Eye (tissue), 1 donor: ENCODE results near the gene ANKRD33B.
"Not testable (repeated sequence)": the region's sequence is repeated elsewhere in the genome, so short reads cannot be mapped to it uniquely, and the experiment has no call there.

ENCODE experiments used
- DNase-seq: peaks from one replicate; pipeline ENCODE4 v3.0.0-alpha.2; 2015

The ANKRD33B gene

GRCh38 chr5:10596310-10596703 is 32.4 kb downstream of the ANKRD33B start:
- no peak for DNase-seq

- DNase-seq = no peak
Measured at GRCh38 chr5:10596886-10597451, 33.1 kb downstream of the ANKRD33B start.

DNA sequence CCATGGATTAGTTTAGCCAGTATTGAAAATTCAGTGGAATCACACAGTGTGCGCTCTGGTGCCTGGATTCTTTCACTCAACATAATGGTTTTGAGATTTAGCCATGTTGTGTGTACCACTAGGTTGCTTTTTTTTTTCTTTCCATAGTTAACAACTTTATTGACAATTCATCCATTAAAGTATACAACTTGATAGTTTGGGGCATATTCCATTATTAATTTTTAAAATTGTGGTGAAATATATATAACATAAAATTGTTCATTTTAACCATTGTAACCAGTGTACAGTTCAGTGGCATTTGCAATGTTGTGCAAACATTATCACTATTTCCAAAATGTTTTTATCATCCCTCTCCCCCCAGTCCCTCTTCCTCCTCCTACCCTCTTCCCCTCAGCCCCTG is 35.2 kb downstream of the ANKRD33B start:
- no peak for DNase-seq

- no peak for DNase-seq
Measured at GRCh38 chr5:10599862-10600284, 36.0 kb downstream of the ANKRD33B start.

DNA sequence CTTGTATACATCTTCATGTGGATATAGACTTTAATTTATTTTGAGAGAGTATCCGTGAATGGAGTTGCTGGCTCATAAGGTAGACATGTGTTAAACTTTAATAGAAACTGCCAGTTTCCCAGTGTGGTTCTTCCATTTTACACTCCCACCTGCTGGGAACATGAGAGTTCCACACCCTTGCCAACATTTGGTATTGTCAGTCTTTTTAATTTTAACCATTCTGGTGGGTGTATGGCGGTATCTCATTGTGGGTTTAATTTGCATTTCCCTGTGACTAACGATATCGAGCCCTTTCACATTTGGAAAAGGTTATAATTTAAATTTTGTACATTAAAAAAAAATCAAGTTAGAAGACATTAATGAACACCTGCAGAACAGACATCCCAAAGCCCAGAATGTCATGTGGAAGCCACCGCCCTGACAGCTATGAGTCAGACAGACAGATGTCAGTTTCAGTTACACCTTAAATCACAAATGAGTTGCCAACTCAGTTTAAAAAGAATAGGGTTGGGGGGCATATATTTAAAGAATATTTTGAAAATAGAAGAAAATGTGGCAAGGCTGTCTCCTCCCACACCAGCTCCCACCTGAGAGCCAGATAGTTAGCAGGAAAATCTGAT is 36.9 kb downstream of the ANKRD33B start:
- DNase-seq = no peak

GRCh38 chr5:10601246-10602030 is 37.6 kb downstream of the ANKRD33B start:
- DNase-seq = peak; percentile 90

GRCh38 chr5:10602031-10602806 is 38.3 kb downstream of the ANKRD33B start:
- DNase-seq = no peak

- no peak for DNase-seq
Measured at GRCh38 chr5:10604975-10605374, 41.1 kb downstream of the ANKRD33B start.

DNA sequence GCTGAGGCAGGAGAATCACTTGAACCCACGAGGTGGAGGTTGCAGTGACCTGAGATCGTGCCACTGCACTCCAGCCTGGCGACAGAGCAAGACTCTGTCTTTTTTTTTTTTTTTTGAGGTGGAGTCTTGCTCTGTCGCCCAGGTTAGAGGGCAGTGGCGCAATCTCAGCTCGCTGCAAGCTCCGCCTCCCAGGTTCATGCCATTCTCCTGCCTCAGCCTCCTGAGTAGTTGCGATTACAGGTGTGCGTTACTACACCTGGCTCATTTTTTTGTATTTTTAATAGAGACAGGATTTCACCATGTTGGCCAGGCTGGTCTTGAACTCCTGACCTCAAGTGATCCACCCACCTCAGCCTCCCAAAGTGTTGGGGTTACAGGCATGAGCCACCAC is 42.8 kb downstream of the ANKRD33B start:
- not testable (repeated sequence) for DNase-seq

GRCh38 chr5:10607023-10607665 is 43.3 kb downstream of the ANKRD33B start:
- DNase-seq = peak; percentile 71

- DNase-seq = peak; percentile 50
Measured at GRCh38 chr5:10607666-10608073, 43.8 kb downstream of the ANKRD33B start.

GRCh38 chr5:10608081-10608480 is 44.2 kb downstream of the ANKRD33B start:
- DNase-seq = not testable (repeated sequence)

DNA sequence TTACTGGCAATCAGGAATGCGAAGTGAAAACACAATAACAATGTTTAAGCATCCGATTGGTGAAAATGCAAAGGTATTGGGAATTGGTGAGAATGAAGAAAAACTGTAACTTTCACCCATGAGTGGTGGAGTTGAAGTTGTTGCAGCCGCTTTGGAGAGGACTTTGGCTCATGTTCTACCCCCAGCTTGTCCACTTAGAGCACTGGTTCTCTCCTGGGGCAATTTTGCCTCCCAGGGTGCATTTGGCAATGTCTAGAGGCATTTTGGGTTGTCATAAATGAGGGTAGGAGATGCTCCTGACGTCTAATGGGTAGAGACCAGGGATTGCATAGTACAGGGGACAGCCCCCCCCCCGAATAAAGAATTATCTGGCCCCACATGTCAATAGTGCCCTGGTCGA is 46.2 kb downstream of the ANKRD33B start:
- no peak for DNase-seq

DNA sequence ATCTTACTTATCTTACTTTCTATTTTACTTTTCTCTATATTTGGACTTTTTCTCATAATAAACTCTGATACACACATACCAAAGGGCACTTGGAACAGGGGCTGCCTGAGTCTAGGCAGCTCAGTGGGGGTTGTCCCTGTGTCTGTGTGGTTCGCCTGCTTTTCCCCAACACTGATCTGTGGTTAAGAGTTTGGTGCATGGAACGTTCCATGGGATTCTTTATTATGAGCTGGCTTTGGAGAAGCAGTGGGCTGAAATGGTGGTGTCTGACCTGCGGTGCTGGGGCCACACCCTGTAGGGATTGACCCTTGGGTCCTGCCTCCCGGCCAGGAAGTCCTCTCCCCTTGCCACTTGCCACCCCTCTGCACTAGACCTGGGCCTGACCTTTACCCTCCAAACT is 47.4 kb downstream of the ANKRD33B start:
- no peak for DNase-seq

DNA sequence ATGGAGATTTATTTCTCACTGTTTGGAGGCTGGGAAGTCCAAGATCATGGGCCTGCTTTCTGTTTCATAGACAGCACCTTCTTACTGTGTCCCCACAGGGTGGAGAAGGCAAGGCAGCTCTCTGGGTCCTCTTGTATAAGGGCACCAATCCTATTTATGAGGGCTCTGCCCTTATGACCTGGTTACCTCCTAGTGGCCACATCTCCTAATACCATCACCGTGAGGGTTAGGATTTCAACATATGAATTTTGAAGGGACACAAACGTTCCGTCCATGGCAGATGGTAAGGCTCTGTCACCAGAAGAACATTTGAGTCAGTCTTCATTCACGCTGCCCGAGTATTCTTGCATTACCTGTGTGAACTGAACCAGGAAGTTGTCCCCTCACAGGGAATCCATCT is 48.4 kb downstream of the ANKRD33B start:
- no peak for DNase-seq

- no peak for DNase-seq
Measured at GRCh38 chr5:10615693-10616092, 51.8 kb downstream of the ANKRD33B start.

DNA sequence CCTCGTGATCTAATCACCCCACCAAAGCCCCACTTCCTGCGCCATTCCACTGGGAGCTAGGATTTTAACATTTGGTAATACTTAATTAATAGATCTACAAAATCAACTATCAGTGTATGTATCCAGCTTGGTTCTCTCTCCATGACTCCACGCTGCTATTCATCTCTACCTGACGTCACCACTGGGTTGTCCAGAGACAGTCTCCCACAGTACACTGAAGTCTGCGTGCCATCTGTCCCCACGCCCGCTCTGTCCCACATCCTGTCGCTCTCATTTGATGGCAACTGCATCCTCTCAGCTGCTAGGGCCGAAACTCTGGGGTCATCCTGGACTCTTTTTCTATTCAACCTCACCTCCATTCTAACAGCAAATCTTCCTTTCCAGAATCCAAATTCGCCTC is 53.2 kb downstream of the ANKRD33B start:
- no peak for DNase-seq

DNA sequence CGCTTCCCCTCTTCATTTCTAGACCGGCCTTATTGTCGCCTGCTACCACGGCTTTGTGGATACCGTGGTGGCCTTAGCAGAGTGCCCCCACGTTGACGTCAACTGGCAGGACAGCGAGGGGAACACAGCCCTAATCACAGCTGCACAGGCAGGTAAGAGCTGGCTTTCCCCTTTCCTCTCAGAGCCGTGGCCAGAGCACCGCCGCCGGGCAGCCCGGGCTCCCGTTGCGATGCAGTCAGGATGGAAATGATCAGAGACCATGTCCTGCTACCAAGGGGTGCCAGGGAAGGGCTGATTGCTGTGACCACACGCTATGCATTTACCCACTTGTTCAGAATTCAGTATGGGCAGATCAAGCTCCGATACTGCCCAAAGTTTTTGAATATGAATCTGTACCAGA is 54.4 kb downstream of the ANKRD33B start:
- no peak for DNase-seq

DNA sequence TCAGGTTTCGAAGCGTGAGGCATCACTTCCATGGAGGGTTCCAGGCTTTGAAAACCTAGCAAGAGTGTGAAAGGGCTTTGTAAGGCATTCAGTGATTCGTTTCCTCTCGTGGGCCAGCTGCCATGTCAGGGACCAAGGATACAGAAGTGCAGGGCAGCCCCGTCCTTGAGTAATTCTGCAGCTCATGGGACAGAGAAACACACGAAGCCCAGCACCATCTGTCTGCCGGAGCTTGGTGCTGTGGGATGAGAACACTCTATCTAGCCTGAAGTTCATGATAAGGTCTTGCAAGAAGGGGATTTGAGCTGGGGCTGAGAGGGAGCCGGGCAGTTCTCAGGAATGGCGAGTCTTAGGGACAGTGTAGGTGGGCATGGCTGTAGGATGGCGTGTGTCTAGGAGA is 55.8 kb downstream of the ANKRD33B start:
- DNase-seq = no peak

DNA sequence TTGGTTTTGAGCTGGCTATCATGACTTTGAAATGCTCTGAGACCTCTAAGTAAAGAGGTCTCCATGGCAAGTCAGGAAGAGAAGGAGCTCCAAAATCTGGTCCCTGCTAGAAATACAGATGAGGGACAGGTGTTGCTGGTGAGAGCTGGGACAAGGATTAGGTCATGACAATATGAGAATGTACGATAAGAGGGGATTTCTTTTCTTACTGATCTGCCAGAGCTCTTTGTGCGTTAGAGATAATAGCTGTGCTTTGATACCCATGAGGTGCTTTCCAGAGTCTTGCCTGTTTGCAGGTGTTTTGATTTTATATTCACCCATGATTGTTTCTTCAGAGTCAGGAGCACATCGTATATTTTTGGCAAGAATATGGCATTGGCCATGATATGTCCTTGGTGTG is 56.5 kb downstream of the ANKRD33B start:
- DNase-seq = no peak

DNA sequence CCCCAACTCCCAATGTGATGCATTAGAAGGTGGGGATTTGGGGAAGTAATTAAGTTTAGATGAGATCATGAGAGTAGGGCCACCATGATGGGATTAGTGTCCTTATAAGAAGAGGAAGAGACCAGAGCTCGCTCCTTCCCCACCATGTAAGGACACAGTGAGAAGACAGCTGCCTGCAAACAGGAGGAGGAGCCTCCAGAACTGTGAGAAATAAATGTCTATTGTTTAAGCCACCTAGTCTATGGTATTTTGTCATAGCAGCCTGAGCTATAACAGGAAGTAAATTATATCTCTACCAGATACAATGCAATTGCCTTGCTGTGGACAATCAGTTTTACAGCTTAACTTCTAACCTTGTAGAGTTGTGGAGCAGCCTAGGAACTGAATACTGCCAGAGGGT is 58.0 kb downstream of the ANKRD33B start:
- no peak for DNase-seq

- DNase-seq = no peak
Measured at GRCh38 chr5:10622810-10623209, 58.9 kb downstream of the ANKRD33B start.

GRCh38 chr5:10623305-10623910 is 59.5 kb downstream of the ANKRD33B start:
- no peak for DNase-seq
